DMS53 (cell line): Measurements from ENCODE around the gene BCL2L13.
"Not testable (repeated sequence)": the region's sequence is repeated elsewhere in the genome, so short reads cannot be mapped to it uniquely, and the experiment has no call there.

Experiments
- DNase-seq: peaks from one replicate; lab custom pipeline; 2025; lab: John Stamatoyannopoulos, UW

BCL2L13 gene

GRCh38 chr22:17697196-17697595 is 58.6 kb downstream of the BCL2L13 start:
- not testable (repeated sequence) for DNase-seq

- DNase-seq = not testable (repeated sequence)
Observed at GRCh38 chr22:17698276-17698675, 59.7 kb downstream of the BCL2L13 start.

- no peak for DNase-seq
Observed at GRCh38 chr22:17698948-17699347, 60.4 kb downstream of the BCL2L13 start.

DNA sequence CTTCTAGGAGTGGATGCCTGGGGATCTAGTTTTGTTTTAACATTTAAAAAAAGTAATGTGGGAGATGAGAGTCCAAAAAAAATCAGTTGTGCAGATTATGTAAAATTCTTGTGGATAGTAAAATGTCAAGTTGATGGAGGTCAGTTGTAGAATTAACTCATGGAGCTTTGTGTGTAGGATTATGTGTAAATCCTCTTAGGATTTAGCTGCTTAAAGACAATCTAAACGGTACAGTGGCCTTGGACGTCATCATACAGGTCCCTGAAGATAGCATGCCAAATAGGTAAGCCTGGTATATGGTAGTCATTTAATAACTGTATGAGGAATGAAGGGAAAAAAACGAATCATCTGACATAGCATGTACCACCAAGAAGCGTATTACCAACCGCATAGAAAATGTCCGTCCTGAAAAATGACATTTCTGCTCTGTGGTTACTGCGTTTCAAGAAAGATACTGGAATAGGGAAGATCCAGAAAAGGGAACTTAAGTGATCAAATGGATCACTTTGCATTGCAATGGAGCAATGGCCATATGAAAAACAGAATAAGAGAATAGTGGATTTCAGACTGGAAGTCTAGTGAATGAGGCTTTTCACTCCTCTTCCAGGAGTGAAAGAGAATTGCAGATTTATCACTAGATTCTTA is 61.3 kb downstream of the BCL2L13 start:
- DNase-seq = no peak

- no peak for DNase-seq
Observed at GRCh38 chr22:17700778-17701177, 62.2 kb downstream of the BCL2L13 start.

GRCh38 chr22:17703811-17704210 is 65.3 kb downstream of the BCL2L13 start:
- no peak for DNase-seq

DNA sequence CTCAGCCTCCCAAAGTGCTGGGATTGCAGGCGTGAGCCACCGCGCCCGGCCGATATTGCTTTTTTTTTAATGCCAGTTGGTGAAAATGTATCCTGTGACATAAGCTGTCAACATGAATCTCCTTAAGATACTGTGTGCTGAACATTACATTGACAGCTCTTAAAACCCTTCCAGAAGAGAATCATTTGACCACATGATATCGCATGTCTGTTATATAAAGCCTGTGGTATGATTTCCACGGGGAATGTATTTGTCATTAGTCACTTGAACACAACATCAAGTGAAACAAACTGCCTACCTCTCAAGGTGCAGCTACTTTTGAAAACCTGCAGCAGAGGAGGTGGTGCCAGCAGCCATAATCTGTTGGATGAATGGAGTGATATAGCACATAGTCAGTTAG is 67.0 kb downstream of the BCL2L13 start:
- DNase-seq = peak; percentile 5

DNA sequence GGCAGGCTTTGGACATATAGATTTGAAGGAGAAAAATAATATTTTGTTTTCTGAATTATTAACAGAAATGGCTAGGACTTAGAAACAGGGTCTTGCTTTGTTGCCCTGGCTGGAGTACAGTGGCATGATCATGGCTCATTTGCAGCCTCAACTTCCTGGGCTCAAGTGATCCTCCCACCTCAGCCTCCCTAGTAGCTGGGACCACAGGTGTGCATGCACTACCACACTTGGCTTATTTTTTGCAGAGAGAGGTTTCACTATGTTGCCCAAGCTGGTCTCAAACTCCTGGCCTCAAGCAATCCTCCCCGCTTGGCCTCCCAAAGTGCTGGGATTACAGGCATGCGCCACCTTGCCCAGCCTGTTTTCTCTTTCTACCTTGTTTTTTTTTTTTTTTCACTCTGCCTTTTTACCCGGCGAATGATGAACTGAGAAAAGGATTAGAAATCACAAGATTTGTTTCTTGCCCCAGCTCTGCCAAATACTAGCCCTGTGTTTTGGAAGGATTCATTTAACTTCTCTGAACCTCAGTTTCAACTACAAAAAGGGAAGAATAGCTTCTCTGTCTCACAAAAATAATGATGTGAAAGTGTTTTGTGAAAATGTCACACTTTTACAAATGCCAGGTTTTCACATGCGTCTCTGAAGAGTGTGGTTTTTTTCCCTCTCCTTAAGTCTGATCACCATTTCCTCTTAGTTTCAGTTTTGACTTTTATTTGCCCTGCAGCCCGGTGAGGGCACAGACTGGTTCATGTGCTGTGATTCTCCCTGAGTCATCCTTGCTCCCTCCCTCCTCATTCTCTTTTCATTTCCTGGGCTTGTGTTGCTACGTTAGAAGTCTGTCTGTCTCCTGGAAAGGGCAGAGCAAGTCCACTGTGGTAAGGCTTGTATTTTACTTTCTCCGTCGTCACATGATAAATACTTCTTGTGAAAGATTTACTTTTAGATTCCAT is 67.7 kb downstream of the BCL2L13 start:
- peak; percentile 88 for DNase-seq

- DNase-seq = no peak
Observed at GRCh38 chr22:17706947-17707346, 68.4 kb downstream of the BCL2L13 start.

GRCh38 chr22:17707526-17707925 is 69.0 kb downstream of the BCL2L13 start:
- DNase-seq = no peak

DNA sequence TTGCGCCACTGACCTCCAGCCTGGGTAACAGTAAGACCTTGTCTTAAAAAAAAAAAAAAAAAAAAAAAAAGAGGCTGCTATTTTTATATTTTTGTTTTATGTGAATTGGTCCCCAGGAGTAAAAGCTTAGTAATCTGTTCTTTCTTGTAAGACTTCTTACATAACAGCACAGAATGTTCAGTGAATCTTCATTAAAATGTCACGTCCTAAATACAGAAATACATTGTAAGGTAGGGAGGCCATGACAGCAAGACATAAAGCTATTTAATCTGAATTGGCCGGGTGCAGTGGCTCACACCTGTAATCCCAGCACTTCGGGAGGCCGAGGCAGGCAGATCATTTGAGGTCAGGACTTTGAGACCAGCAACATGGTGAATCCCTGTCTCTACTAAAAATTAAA is 71.5 kb downstream of the BCL2L13 start:
- no peak for DNase-seq

- peak; percentile 20 for DNase-seq
Observed at GRCh38 chr22:17712441-17712840, 73.9 kb downstream of the BCL2L13 start.

- DNase-seq = no peak
Observed at GRCh38 chr22:17716529-17716928, 78.0 kb downstream of the BCL2L13 start.

- no peak for DNase-seq
Observed at GRCh38 chr22:17717708-17718107, 79.2 kb downstream of the BCL2L13 start.

GRCh38 chr22:17719911-17720310 is 81.4 kb downstream of the BCL2L13 start:
- DNase-seq = no peak

GRCh38 chr22:17724241-17724640 is 85.7 kb downstream of the BCL2L13 start:
- DNase-seq = no peak

DNA sequence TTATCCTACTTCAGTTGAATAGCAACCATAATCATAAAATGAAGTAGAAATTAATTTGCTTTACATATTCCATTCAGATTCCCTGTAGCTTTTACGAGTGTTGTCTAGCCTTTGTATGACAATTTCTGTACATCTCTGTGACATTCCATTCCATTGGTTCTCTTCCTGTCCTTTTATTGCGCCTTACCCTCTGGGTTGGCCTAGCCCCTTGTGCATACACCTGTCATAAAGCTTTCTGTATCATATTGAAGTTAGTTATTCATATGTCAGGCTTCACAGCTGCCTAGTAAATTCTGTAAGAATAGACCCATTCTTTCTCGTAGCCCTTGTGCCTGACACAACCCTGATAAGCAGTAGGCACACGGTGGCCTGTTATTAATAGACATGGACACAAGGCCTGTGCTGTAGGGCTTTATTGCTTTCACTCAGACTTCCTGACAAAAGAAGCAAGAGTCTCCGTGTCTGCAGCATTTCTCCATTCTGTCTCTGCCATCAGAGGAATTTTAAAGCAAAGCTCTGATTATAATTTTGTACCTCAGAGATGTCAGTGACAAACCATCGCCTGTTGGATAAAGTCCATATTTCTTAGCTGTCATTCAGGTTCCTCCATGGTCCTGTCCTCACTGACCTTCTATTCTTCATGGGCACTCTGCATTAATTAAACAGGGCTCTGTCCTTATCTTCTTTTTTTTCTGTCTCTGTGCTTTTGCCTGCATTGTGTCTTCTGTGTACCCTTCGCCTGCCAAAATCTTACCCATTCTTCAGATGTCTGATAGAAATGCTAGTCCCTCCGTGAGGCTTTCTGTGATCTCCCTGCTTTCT is 86.3 kb downstream of the BCL2L13 start:
- DNase-seq = no peak

DNA sequence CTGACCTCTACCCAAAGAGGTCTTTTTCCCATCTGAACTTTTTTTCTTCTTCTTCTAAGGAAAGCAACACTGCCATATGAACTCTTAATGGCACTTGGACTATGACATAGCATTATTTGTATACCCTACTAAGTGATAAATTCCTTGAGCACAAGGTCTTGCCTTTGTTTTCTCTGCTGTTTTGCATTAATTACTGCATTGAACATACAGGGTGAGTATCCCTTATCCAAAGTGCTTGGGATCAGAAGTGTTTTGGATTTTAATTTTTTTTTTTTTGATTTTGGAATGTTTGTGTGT is 86.9 kb downstream of the BCL2L13 start:
- DNase-seq = no peak

- no peak for DNase-seq
Observed at GRCh38 chr22:17726006-17726927, 87.7 kb downstream of the BCL2L13 start.

GRCh38 chr22:17726928-17727897 is 88.7 kb downstream of the BCL2L13 start:
- DNase-seq = no peak
